SJSA1 (cell line): ENCODE results near the gene PDE6A. TPM values are rescaled to one million over a fixed set of nuclear protein-coding genes. Genes with fewer than 3 reads are reported as not detected.
"Not testable (repeated sequence)": the region's sequence is repeated elsewhere in the genome, so short reads cannot be mapped to it uniquely, and the experiment has no call there.

Source experiments
- DNase-seq, 2 experiments: peaks; one replicate each; pipeline ENCODE4 v3.0.0-alpha.2; 2015 to 2020; ENCODE audit warnings: low spot score in 2 of 2, low read depth in 1 of 2
- H3K27ac ChIP-seq: fragments of 250-450 bp; sonication (Bioruptor Pico); 2 replicates; pipeline ENCODE4 v1.5.1; 2020; ENCODE audit warnings: mild to moderate bottlenecking, moderate library complexity
- H3K27me3 ChIP-seq: fragments of 250-450 bp; sonication (Bioruptor Pico); replicated peaks from 2 replicates; pipeline ENCODE4 v1.5.1; 2020; ENCODE audit warnings: mild to moderate bottlenecking, moderate library complexity
- H3K36me3 ChIP-seq: fragments of 250-450 bp; sonication (Bioruptor Pico); 2 replicates; pipeline ENCODE4 v1.5.1; 2020; ENCODE audit warnings: mild to moderate bottlenecking
- H3K4me1 ChIP-seq: fragments of 250-450 bp; sonication (Bioruptor Pico); replicated peaks from 2 replicates; pipeline ENCODE4 v1.6.1; 2021; ENCODE audit warnings: mild to moderate bottlenecking
- H3K4me3 ChIP-seq: fragments of 250-450 bp; sonication (Bioruptor Pico); 2 replicates; pipeline ENCODE4 v1.5.1; 2020; ENCODE audit warnings: mild to moderate bottlenecking
- H3K9me3 ChIP-seq: fragments of 250-450 bp; sonication (Bioruptor Pico); replicated peaks from 2 replicates; pipeline ENCODE4 v1.5.1; 2020; ENCODE audit warnings: mild to moderate bottlenecking
- total RNA-seq: library from RNA; depleted of rRNA; stranded (reverse); fragments of >200 nt; shearing (Covaris generic); gene quantifications from 2 replicates; pipeline ENCODE4 v1.2.3, GENCODE V29; 2014

PDE6A gene
- total RNA-seq, 1 experiment from 2014 or later = 0.05 TPM

GRCh38 chr5:149887622-149888183 is 56.9 kb downstream of the PDE6A start:
- H3K27ac ChIP-seq = peak overlapping the region; percentile 54
- H3K9me3 ChIP-seq = no peaks in the 10 kb centered on the region
- H3K4me1 ChIP-seq = peaks cover 24% of the 10 kb centered on the region
- peak; percentile 84 to 91 for DNase-seq
- no peaks in the 10 kb centered on the region for H3K27me3 ChIP-seq
- no peak overlapping the region for H3K4me3 ChIP-seq
- H3K36me3 ChIP-seq = no peaks in the 10 kb centered on the region

- Histone ChIP-seq H3K4me1 (peaks cover 24% of the 10 kb centered on the region), H3K9me3 (no peaks in the 10 kb centered on the region), H3K27ac (peak overlapping the region; percentile 54), H3K36me3 (no peaks in the 10 kb centered on the region), H3K4me3 (no peak overlapping the region), H3K27me3 (no peaks in the 10 kb centered on the region)
- DNase-seq = no peak
These were observed 57.7 kb downstream of the PDE6A start for GRCh38 chr5:149886692-149887470.

- no peak overlapping the region for H3K27ac ChIP-seq
- peaks cover 24% of the 10 kb centered on the region for H3K4me1 ChIP-seq
- H3K27me3 ChIP-seq = no peaks in the 10 kb centered on the region
- peak in 1 of 2 experiments; percentile 54 for DNase-seq
- no peaks in the 10 kb centered on the region for H3K9me3 ChIP-seq
- H3K36me3 ChIP-seq = no peaks in the 10 kb centered on the region
- no peak overlapping the region for H3K4me3 ChIP-seq
These were observed 58.5 kb downstream of the PDE6A start for GRCh38 chr5:149886060-149886459.

GRCh38 chr5:149885513-149885912 is 59.1 kb downstream of the PDE6A start:
- no peaks in the 10 kb centered on the region for H3K36me3 ChIP-seq

GRCh38 chr5:149883550-149883949 is 61.0 kb downstream of the PDE6A start:
- no peak overlapping the region for H3K4me3 ChIP-seq
- H3K4me1 ChIP-seq = peaks cover 25% of the 10 kb centered on the region
- DNase-seq = no peak
- H3K36me3 ChIP-seq = no peaks in the 10 kb centered on the region
- H3K27me3 ChIP-seq = no peaks in the 10 kb centered on the region
- H3K9me3 ChIP-seq = no peaks in the 10 kb centered on the region
- no peak overlapping the region for H3K27ac ChIP-seq

More at GRCh38 chr5:149885513-149885912, 59.1 kb downstream of the PDE6A start:
- no peaks in the 10 kb centered on the region for H3K27me3 ChIP-seq
- no peak overlapping the region for H3K27ac ChIP-seq
- H3K4me1 ChIP-seq = peaks cover 24% of the 10 kb centered on the region
- DNase-seq = no peak
- H3K9me3 ChIP-seq = no peaks in the 10 kb centered on the region
- H3K4me3 ChIP-seq = no peak overlapping the region

GRCh38 chr5:149882633-149883032 is 62.0 kb downstream of the PDE6A start:
- peaks cover 26% of the 10 kb centered on the region for H3K4me1 ChIP-seq
- H3K4me3 ChIP-seq, H3K27me3 ChIP-seq, DNase-seq, H3K36me3 ChIP-seq, H3K27ac ChIP-seq, H3K9me3 ChIP-seq: not testable (repeated sequence)

GRCh38 chr5:149881874-149882273 is 62.7 kb downstream of the PDE6A start:
- Histone ChIP-seq H3K27ac (no peak overlapping the region), H3K4me3 (no peak overlapping the region), H3K36me3 (no peaks in the 10 kb centered on the region), H3K9me3 (no peaks in the 10 kb centered on the region), H3K4me1 (peaks cover 18% of the 10 kb centered on the region), H3K27me3 (no peaks in the 10 kb centered on the region)
- no peak for DNase-seq

- no peak for DNase-seq
- Histone ChIP-seq H3K4me1 (peaks cover 11% of the 10 kb centered on the region), H3K9me3 (no peaks in the 10 kb centered on the region), H3K27ac (no peak overlapping the region), H3K36me3 (no peaks in the 10 kb centered on the region), H3K27me3 (no peaks in the 10 kb centered on the region), H3K4me3 (no peak overlapping the region)
These were observed 63.4 kb downstream of the PDE6A start for GRCh38 chr5:149881069-149881622.

GRCh38 chr5:149879593-149879992 is 65.0 kb downstream of the PDE6A start:
- not testable (repeated sequence) for H3K27ac ChIP-seq, H3K4me1 ChIP-seq

GRCh38 chr5:149878371-149878770 is 66.2 kb downstream of the PDE6A start:
- Histone ChIP-seq H3K27me3 (no peaks in the 10 kb centered on the region), H3K9me3 (no peaks in the 10 kb centered on the region), H3K4me3 (no peak overlapping the region), H3K4me1 (peaks cover 10% of the 10 kb centered on the region), H3K36me3 (no peaks in the 10 kb centered on the region), H3K27ac (no peak overlapping the region)
- DNase-seq = no peak

More at GRCh38 chr5:149879593-149879992, 65.0 kb downstream of the PDE6A start:
- not testable (repeated sequence) for H3K4me3 ChIP-seq, H3K36me3 ChIP-seq, DNase-seq, H3K9me3 ChIP-seq, H3K27me3 ChIP-seq

GRCh38 chr5:149873896-149874295 is 70.7 kb downstream of the PDE6A start:
- H3K27ac ChIP-seq = no peak overlapping the region
- no peaks in the 10 kb centered on the region for H3K27me3 ChIP-seq
- H3K4me3 ChIP-seq = no peak overlapping the region
- peaks cover 17% of the 10 kb centered on the region for H3K4me1 ChIP-seq
- no peak for DNase-seq
- H3K9me3 ChIP-seq = no peaks in the 10 kb centered on the region; the same call in 1 of the 2 replicates
- no peaks in the 10 kb centered on the region for H3K36me3 ChIP-seq

GRCh38 chr5:149872351-149873040 is 72.1 kb downstream of the PDE6A start:
- DNase-seq = no peak
- Histone ChIP-seq H3K27ac (no peak overlapping the region), H3K27me3 (no peaks in the 10 kb centered on the region), H3K9me3 (no peaks in the 10 kb centered on the region; the same call in 1 of the 2 replicates), H3K4me3 (no peak overlapping the region), H3K4me1 (peaks cover 10% of the 10 kb centered on the region; the same call in 1 of the 2 replicates), H3K36me3 (no peaks in the 10 kb centered on the region)

GRCh38 chr5:149871471-149871870 is 73.1 kb downstream of the PDE6A start:
- Histone ChIP-seq H3K4me3 (no peak overlapping the region), H3K27me3 (no peaks in the 10 kb centered on the region), H3K4me1 (peaks cover 10% of the 10 kb centered on the region; the same call in 1 of the 2 replicates), H3K36me3 (no peaks in the 10 kb centered on the region), H3K27ac (no peak overlapping the region), H3K9me3 (no peaks in the 10 kb centered on the region; the same call in 1 of the 2 replicates)
- DNase-seq = no peak
